Caco-2 (cell line): ENCODE measurements around the gene OTOF. TPM values are rescaled to one million over a fixed set of nuclear protein-coding genes. Genes with fewer than 3 reads are reported as not detected.

Experiments used
- BruUV-seq: library from RNA; stranded (reverse); fragments of 400-500 nt; replicated peaks from 2 replicates; lab custom pipeline; 2021; lab: Mats Ljungman, UMichigan
- CTCF ChIA-PET: fragments of 300-600 bp; sonication (Branson Sonifier 250); formaldehyde crosslinking; loops from one replicate; lab custom pipeline; 2022; ENCODE audit warnings: antibody characterized with exemption; lab: Charles Lee
- POLR2A ChIA-PET: fragments of 300-600 bp; sonication (Branson Sonifier 250); formaldehyde crosslinking; loops from one replicate; lab custom pipeline; 2022; ENCODE audit warnings: antibody characterized with exemption; lab: Charles Lee
- DNase-seq, 2 experiments: peaks; one replicate each; pipeline versions ENCODE4 v3.0.0 to v3.0.0-alpha.2; 2020 to 2022
- H3K27me3 ChIP-seq: replicated peaks from 2 replicates; pipeline ENCODE4 v1.6.0; 2011; ENCODE audit warnings: low read length; ENCODE audit not compliant: control insufficient read depth, insufficient read depth
- H3K36me3 ChIP-seq: 2 replicates; pipeline ENCODE4 v1.5.1; 2011; ENCODE audit warnings: low read length; ENCODE audit not compliant: control insufficient read depth, insufficient read depth
- H3K4me1 ChIP-seq: fragments of 250-450 bp; sonication (Bioruptor Pico); 2 replicates; pipeline ENCODE4 v1.5.1; 2020; ENCODE audit warnings: mild to moderate bottlenecking
- H3K4me3 ChIP-seq: 2 replicates; pipeline ENCODE4 v1.5.1; 2011; ENCODE audit warnings: low read depth, mild to moderate bottlenecking, control low read depth, low read length
- H3K9me3 ChIP-seq: fragments of 250-450 bp; sonication (Bioruptor Pico); 2 replicates; pipeline ENCODE4 v1.5.1; 2020; ENCODE audit warnings: mild to moderate bottlenecking, moderate library complexity
- H3K27ac Mint-ChIP-seq: one replicate; pipeline ENCODE4 v1.8.0; 2022; ENCODE audit warnings: mixed read lengths; ENCODE audit not compliant: unreplicated experiment
- H3K27me3 Mint-ChIP-seq: one replicate; pipeline ENCODE4 v1.8.0; 2022; ENCODE audit warnings: mixed read lengths; ENCODE audit not compliant: insufficient read depth, unreplicated experiment
- H3K36me3 Mint-ChIP-seq: one replicate; pipeline ENCODE4 v1.8.0; 2022; ENCODE audit warnings: mild to moderate bottlenecking, mixed read lengths; ENCODE audit not compliant: insufficient read depth, unreplicated experiment
- H3K4me1 Mint-ChIP-seq: one replicate; pipeline ENCODE4 v1.8.0; 2022; ENCODE audit warnings: low read depth, mixed read lengths; ENCODE audit not compliant: unreplicated experiment
- H3K4me3 Mint-ChIP-seq: one replicate; pipeline ENCODE4 v1.8.0; 2022; ENCODE audit warnings: mild to moderate bottlenecking, moderate library complexity, mixed read lengths; ENCODE audit not compliant: unreplicated experiment
- H3K9me3 Mint-ChIP-seq: one replicate; pipeline ENCODE4 v1.8.0; 2022; ENCODE audit warnings: mixed read lengths; ENCODE audit not compliant: unreplicated experiment
- intact Hi-C: fragments of 100-400 bp; cut with micrococcal nuclease; formaldehyde crosslinking; loops from one replicate; pipeline ENCODE4 v1.10.0; 2022; ENCODE audit not compliant: unreplicated experiment
- total RNA-seq: library from RNA; stranded (reverse); gene quantifications from 2 replicates; pipeline ENCODE4 v1.2.3, GENCODE V29; 2022
- TF ChIP-seq, protein P1 (sequence below), 2 experiments: fragments of 200-600 bp in 1 of 2; IDR thresholded peaks; 1 replicate in 1 of 2; 2 replicates in 1 of 2; pipeline versions ENCODE4 v1.5.1 to v1.8.0; 2011 to 2022; ENCODE audit warnings: antibody characterized with exemption in 1 of 2, control low read depth in 1 of 2, inconsistent platforms in 1 of 2, low read depth in 1 of 2, low read length in 1 of 2, mild to moderate bottlenecking in 1 of 2, moderate library complexity in 1 of 2; ENCODE audit not compliant: insufficient read depth in 1 of 2, severe bottlenecking in 1 of 2, unreplicated experiment in 1 of 2

Gene OTOF
- total RNA-seq, 1 experiment from 2014 or later, result 0.09 TPM

DNA sequence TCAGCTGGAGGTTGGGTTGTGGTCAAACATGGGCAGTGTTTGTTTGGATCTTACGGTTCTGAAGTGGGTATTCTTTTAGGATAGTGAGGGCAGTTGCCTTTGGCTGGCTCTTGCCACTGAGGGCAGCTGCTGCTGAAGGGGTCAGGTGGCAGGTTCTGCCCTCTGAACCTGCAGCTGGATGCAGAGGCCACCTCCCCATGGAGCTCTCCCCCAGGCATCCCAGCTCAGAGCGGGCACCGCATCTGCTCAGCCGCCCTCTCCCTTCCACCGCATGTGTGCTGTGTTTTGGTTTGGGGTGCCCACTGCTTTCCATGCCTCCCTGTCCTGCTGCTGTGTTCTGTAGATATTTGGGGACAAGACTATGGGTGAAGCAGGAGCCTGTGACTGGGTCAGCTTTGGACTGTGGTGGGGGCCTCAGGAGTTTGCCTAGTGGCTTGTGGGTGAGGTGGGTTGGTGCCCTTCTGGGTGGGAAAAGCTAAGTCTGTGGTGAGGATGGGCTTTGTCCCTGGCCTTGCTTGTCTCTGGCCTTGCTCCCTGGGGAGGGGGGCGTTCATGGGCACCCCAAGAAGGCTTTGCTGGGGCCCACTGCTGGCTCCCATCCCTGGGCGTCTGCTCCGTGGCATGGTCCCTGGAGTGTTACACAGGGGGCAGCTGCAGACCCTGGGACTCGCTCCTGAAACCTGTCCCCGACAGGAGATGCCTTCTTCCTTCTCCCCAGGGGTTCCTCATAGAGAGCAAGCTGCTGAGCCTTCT is 28.5 kb downstream of the OTOF start:
- BruUV-seq, result no TSS peak
- Histone ChIP-seq H3K4me3 (no peak overlapping the region), H3K9me3 (no peaks in the 10 kb centered on the region), H3K27me3 (no peaks in the 10 kb centered on the region), H3K4me1 (peaks cover 5% of the 10 kb centered on the region), H3K36me3 (no peaks in the 10 kb centered on the region)
- POLR2A ChIA-PET, result no interaction called here
- Mint-ChIP-seq H3K27me3 (no peaks in the 10 kb centered on the region), H3K9me3 (no peaks in the 10 kb centered on the region), H3K4me3 (no peak overlapping the region), H3K27ac (no peak overlapping the region), H3K4me1 (peaks cover 15% of the 10 kb centered on the region), H3K36me3 (no peaks in the 10 kb centered on the region)
- no peak for DNase-seq
- TF ChIP-seq, protein P1, sequence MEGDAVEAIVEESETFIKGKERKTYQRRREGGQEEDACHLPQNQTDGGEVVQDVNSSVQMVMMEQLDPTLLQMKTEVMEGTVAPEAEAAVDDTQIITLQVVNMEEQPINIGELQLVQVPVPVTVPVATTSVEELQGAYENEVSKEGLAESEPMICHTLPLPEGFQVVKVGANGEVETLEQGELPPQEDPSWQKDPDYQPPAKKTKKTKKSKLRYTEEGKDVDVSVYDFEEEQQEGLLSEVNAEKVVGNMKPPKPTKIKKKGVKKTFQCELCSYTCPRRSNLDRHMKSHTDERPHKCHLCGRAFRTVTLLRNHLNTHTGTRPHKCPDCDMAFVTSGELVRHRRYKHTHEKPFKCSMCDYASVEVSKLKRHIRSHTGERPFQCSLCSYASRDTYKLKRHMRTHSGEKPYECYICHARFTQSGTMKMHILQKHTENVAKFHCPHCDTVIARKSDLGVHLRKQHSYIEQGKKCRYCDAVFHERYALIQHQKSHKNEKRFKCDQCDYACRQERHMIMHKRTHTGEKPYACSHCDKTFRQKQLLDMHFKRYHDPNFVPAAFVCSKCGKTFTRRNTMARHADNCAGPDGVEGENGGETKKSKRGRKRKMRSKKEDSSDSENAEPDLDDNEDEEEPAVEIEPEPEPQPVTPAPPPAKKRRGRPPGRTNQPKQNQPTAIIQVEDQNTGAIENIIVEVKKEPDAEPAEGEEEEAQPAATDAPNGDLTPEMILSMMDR (IDR thresholded peaks at IDR 0.05; ENCODE audit: insufficient read depth in 1 of 2, low read depth in 1 of 2, low read length in 1 of 2, severe bottlenecking in 1 of 2, unreplicated experiment in 1 of 2), result no peak
- intact Hi-C loops, result no loop called here
- CTCF ChIA-PET, result no interaction called here

DNA sequence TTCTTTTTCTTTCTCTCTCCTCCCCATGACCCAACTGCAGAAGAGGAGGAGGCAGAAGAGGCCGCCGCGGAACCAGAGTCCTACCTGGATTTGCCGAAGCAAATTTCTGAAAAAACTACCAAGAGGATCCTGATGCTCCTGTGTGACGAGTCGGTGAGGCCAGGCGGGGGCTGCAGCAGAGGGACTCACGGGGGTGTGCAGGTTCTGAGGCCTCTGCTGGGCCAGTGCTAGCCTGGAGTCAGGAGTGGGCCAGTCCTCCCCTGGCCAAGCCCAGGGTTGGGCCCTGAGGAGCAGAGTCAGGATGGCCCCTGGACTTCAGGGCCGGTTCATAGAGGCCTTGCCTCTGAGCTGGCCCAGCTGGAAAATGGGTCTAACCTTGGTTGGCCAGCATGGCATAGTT is 29.3 kb downstream of the OTOF start:
- CTCF ChIA-PET, result no interaction called here
- Histone ChIP-seq H3K9me3 (no peaks in the 10 kb centered on the region), H3K27me3 (no peaks in the 10 kb centered on the region), H3K4me3 (no peak overlapping the region), H3K4me1 (no peaks in the 10 kb centered on the region), H3K36me3 (no peaks in the 10 kb centered on the region)
- Mint-ChIP-seq H3K4me3 (no peak overlapping the region), H3K9me3 (no peaks in the 10 kb centered on the region), H3K4me1 (peaks cover 7% of the 10 kb centered on the region), H3K27me3 (no peaks in the 10 kb centered on the region), H3K36me3 (no peaks in the 10 kb centered on the region), H3K27ac (no peak overlapping the region)
- POLR2A ChIA-PET, result no interaction called here
- intact Hi-C loops, result no loop called here
- no TSS peak for BruUV-seq
- DNase-seq, result no peak
- TF ChIP-seq, protein P1 (IDR thresholded peaks at IDR 0.05; ENCODE audit: insufficient read depth in 1 of 2, low read depth in 1 of 2, low read length in 1 of 2, severe bottlenecking in 1 of 2, unreplicated experiment in 1 of 2), result no peak

DNA sequence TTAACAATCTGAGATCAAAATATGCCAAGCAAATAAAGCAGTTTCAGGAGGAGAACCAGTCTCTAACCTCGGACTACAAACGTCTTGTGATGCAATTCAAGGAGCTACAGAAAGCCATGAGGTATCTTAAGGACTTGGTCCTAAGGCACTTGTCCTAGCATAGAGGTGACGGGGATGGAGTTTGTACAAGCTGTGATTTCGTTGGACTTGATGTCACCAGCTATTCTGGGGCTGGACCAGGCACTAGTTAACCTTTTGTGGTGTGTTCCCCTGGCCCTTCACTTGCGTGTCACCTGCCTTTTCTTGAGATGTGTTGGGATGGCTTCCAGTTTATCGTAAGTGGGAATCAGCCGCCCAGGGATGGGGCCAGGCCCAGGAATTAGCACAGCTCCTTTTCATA is 33.7 kb downstream of the OTOF start:
- H3K4me1 ChIP-seq, result peaks cover 9% of the 10 kb centered on the region
- no peaks in the 10 kb centered on the region for H3K27me3 Mint-ChIP-seq
- H3K4me3 ChIP-seq, result no peak overlapping the region
- no peaks in the 10 kb centered on the region for H3K9me3 ChIP-seq
- no TSS peak for BruUV-seq
- ChIA-PET POLR2A (no interaction called here), CTCF (no interaction called here)
- intact Hi-C loops, result no loop called here
- H3K9me3 Mint-ChIP-seq, result no peaks in the 10 kb centered on the region
- TF ChIP-seq, protein P1 (IDR thresholded peaks at IDR 0.05; ENCODE audit: insufficient read depth in 1 of 2, low read depth in 1 of 2, low read length in 1 of 2, severe bottlenecking in 1 of 2, unreplicated experiment in 1 of 2), result no peak
- DNase-seq, result no peak
- H3K4me1 Mint-ChIP-seq, result peaks cover 3% of the 10 kb centered on the region
- H3K36me3 ChIP-seq, result no peaks in the 10 kb centered on the region
- H3K4me3 Mint-ChIP-seq, result no peak overlapping the region
- no peaks in the 10 kb centered on the region for H3K36me3 Mint-ChIP-seq
- no peaks in the 10 kb centered on the region for H3K27me3 ChIP-seq
- H3K27ac Mint-ChIP-seq, result no peak overlapping the region
